WTC11 (cell line): ENCODE data around the gene NTN3.

Source experiments
- JUN ChIP-seq: sonication (generic); formaldehyde crosslinking; IDR thresholded peaks from 2 replicates; pipeline ENCODE4 v1.8.0; 2023; ENCODE audit warnings: mild to moderate bottlenecking, missing genetic modification reagents
- NFE2L1 ChIP-seq: sonication (generic); formaldehyde crosslinking; IDR thresholded peaks from 2 replicates; pipeline ENCODE4 v1.8.1; 2023; ENCODE audit warnings: missing genetic modification reagents
- NR1H2 ChIP-seq: sonication (generic); formaldehyde crosslinking; IDR thresholded peaks from 2 replicates; pipeline ENCODE4 v1.9.0; 2021; ENCODE audit warnings: mild to moderate bottlenecking, moderate library complexity, missing genetic modification reagents
- SP1 ChIP-seq: sonication (generic); formaldehyde crosslinking; conservative IDR thresholded peaks from 2 replicates; pipeline ENCODE4 v1.8.1; 2022; ENCODE audit warnings: missing genetic modification reagents
- ZNF121 ChIP-seq: sonication (generic); formaldehyde crosslinking; IDR thresholded peaks from 2 replicates; pipeline ENCODE4 v1.8.0; 2023; ENCODE audit warnings: missing genetic modification reagents
- TF ChIP-seq, protein P1 (sequence below): fragments of 200-600 bp; IDR thresholded peaks from 2 replicates; pipeline ENCODE4 v1.8.0; 2022; ENCODE audit warnings: antibody characterized with exemption
- TF ChIP-seq, protein P2 (sequence below): sonication (generic); formaldehyde crosslinking; conservative IDR thresholded peaks from 2 replicates; pipeline ENCODE4 v1.8.1; 2022; ENCODE audit warnings: mild to moderate bottlenecking, missing genetic modification reagents
- TF ChIP-seq, protein P3 (sequence below): sonication (generic); formaldehyde crosslinking; IDR thresholded peaks from 2 replicates; pipeline ENCODE4 v1.8.0; 2023; ENCODE audit warnings: missing genetic modification reagents
- TF ChIP-seq, protein P4 (sequence below): sonication (generic); formaldehyde crosslinking; IDR thresholded peaks from 2 replicates; pipeline ENCODE4 v1.8.0; 2022; ENCODE audit warnings: mild to moderate bottlenecking, missing genetic modification reagents
- TF ChIP-seq, protein P5 (sequence below): sonication (generic); formaldehyde crosslinking; IDR thresholded peaks from 2 replicates; pipeline ENCODE4 v1.8.1; 2023; ENCODE audit warnings: mild to moderate bottlenecking, missing genetic modification reagents, moderate library complexity

DNA sequence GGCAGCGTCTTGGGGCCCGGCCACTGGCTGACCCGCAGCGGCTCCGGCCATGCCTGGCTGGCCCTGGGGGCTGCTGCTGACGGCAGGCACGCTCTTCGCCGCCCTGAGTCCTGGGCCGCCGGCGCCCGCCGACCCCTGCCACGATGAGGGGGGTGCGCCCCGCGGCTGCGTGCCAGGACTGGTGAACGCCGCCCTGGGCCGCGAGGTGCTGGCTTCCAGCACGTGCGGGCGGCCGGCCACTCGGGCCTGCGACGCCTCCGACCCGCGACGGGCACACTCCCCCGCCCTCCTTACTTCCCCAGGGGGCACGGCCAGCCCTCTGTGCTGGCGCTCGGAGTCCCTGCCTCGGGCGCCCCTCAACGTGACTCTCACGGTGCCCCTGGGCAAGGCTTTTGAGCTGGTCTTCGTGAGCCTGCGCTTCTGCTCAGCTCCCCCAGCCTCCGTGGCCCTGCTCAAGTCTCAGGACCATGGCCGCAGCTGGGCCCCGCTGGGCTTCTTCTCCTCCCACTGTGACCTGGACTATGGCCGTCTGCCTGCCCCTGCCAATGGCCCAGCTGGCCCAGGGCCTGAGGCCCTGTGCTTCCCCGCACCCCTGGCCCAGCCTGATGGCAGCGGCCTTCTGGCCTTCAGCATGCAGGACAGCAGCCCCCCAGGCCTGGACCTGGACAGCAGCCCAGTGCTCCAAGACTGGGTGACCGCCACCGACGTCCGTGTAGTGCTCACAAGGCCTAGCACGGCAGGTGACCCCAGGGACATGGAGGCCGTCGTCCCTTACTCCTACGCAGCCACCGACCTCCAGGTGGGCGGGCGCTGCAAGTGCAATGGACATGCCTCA, 773 bp downstream of the NTN3 start:
- TF ChIP-seq NFE2L1, result no peak
- no peak for TF ChIP-seq SP1 (CRISPR knock-in tag)
- TF ChIP-seq ZNF121 (CRISPR knock-in tag), result 0 out of 2 replicates have a peak, but pooled peaks have one; percentile 4
- TF ChIP-seq, protein P1, sequence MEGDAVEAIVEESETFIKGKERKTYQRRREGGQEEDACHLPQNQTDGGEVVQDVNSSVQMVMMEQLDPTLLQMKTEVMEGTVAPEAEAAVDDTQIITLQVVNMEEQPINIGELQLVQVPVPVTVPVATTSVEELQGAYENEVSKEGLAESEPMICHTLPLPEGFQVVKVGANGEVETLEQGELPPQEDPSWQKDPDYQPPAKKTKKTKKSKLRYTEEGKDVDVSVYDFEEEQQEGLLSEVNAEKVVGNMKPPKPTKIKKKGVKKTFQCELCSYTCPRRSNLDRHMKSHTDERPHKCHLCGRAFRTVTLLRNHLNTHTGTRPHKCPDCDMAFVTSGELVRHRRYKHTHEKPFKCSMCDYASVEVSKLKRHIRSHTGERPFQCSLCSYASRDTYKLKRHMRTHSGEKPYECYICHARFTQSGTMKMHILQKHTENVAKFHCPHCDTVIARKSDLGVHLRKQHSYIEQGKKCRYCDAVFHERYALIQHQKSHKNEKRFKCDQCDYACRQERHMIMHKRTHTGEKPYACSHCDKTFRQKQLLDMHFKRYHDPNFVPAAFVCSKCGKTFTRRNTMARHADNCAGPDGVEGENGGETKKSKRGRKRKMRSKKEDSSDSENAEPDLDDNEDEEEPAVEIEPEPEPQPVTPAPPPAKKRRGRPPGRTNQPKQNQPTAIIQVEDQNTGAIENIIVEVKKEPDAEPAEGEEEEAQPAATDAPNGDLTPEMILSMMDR, result no peak
- TF ChIP-seq, protein P2, sequence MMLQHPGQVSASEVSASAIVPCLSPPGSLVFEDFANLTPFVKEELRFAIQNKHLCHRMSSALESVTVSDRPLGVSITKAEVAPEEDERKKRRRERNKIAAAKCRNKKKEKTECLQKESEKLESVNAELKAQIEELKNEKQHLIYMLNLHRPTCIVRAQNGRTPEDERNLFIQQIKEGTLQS (CRISPR knock-in tag), result no peak
- no peak for TF ChIP-seq NR1H2
- TF ChIP-seq, protein P3, sequence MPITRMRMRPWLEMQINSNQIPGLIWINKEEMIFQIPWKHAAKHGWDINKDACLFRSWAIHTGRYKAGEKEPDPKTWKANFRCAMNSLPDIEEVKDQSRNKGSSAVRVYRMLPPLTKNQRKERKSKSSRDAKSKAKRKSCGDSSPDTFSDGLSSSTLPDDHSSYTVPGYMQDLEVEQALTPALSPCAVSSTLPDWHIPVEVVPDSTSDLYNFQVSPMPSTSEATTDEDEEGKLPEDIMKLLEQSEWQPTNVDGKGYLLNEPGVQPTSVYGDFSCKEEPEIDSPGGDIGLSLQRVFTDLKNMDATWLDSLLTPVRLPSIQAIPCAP, result 0 out of 2 replicates have a peak, but pooled peaks have one; percentile 81
- TF ChIP-seq JUN, result no peak
- TF ChIP-seq, protein P4, sequence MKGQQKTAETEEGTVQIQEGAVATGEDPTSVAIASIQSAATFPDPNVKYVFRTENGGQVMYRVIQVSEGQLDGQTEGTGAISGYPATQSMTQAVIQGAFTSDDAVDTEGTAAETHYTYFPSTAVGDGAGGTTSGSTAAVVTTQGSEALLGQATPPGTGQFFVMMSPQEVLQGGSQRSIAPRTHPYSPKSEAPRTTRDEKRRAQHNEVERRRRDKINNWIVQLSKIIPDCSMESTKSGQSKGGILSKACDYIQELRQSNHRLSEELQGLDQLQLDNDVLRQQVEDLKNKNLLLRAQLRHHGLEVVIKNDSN (CRISPR knock-in tag), result no peak; the same call in 1 of the 2 replicates
- TF ChIP-seq, protein P5, sequence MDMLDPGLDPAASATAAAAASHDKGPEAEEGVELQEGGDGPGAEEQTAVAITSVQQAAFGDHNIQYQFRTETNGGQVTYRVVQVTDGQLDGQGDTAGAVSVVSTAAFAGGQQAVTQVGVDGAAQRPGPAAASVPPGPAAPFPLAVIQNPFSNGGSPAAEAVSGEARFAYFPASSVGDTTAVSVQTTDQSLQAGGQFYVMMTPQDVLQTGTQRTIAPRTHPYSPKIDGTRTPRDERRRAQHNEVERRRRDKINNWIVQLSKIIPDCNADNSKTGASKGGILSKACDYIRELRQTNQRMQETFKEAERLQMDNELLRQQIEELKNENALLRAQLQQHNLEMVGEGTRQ (CRISPR knock-in tag), result no peak
